GM18861 (cell line): ENCODE results near the gene SLC18B1.
"Not testable (repeated sequence)": the region's sequence is repeated elsewhere in the genome, so short reads cannot be mapped to it uniquely, and the experiment has no call there.

Experiments
- ATAC-seq: cut with Tn5 transposase; IDR thresholded peaks from one replicate; pipeline ENCODE4 v1.9.1; 2021; ENCODE audit not compliant: unreplicated experiment

Gene SLC18B1

DNA sequence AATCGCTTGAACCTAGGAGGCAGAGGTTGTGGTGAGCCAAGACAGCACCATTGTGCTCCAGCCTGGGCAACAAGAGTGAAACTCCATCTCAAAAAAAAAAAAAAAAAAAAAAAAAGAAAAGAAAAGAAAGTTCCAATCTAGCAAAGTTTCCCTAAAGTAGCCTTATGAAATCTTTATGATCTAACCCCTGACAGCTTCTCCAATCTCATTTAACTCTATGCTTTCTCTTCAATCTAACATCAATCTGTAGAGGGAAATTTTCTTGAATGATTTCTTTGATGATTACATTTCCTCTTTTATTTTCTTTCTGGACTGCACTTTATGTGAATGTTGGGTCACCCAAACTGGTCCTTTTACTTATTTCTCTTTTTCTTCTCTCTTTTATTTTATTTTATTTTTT, 2.2 kb upstream of the SLC18B1 start:
- no peak for ATAC-seq

DNA sequence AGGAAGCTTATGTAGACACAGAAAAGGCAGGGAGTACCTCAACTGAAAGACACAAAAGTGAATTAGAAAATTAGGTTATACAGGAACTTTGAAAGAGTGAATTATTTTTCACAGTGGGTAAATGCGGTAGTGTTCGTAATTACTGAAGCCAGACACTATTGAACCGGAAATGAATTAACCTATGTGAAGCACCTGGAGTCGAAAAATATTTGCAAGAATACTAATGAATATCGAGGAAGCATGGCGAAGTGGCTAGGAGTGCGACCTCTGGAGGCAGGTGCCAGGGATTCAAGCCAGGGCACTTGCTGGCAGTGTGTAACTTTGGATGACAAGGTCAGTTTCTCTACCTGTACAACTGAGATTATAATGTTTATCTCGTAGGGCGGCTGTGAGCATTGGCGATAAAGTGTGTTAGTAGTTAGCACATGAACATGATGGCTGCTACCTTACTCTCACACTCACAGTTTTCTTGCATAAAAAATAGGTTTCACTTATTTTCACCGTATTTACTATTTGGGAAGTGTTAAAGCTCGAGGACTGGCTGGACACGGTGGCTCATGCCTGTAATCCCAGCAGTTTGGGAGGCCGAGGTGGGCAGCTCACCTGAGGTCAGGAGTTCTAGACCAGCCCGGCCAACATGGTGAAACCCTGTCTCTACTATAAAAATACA, 567 bp upstream of the SLC18B1 start:
- peak; percentile 90 for ATAC-seq

DNA sequence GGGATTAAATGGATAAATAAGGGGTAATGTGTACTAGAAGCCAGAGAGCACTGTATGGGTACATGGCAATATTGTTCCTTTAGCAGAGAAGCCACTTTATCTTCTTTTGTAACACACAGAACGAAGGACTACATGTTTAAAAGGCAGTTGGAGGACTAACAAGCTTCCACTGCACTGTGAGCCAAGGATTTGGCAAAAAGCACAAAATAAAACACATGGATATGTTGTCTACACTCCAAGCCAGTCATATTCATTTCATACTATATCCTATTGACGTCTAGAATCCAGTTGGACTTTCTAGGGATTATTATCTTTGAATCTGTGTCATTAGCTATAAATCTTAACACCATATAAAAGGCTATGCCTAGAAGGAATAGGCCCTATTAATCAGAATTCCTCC, 3.0 kb downstream of the SLC18B1 start:
- ATAC-seq = no peak

DNA sequence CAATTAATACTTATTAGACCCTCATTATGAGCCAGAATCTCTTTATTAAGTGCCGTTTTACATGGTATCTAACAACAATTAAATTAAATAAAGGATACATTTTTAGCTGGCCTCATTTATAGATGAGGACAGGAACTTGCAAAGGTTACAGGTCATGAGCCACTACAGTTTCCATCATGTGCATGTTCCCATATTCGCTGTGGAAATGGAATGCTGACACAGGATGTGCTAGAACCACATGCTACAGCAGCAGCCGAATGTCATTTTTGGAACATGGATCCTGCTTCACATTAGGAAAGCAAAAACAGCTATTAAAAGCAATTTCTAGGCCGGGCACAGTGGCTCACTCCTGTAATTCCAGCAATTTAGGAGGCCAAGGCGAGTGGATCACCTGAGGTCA, 5.9 kb downstream of the SLC18B1 start:
- no peak for ATAC-seq

DNA sequence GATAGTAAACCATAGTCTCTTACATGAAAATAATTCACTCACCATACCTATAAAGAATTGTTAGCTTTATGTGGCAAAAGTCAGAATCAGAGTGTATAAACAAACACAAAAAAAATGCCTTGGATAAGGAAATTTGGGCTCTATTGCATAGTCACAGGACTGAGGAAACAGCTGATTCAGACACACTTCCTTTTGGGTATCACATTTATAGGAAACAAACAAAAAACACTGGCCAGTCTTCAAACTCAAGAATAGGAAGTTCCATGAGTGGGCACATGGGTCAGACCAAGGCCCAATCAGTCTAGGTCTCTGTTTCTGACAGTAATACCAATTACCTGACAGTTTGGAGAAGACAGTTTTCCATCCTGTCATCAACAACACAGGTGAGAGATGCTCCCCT, 8.0 kb downstream of the SLC18B1 start:
- no peak for ATAC-seq

DNA sequence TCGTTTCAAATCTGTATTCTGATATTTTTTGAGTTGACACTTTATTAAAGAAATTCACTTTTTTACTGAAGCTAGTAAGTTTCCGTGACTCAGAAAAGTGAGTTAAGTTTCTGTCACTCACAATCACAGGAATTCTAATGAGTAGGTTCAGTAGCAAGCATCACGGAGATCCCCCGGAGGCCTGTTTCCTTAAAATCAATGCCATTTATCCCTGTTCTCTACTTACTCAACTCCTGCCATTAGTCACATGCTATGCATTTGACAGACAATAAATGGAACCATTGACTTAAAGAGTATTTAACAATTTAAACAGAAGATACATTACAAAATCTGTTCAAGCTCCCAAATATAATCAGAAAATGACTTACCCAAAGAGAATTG, 9.1 kb downstream of the SLC18B1 start:
- ATAC-seq = no peak

DNA sequence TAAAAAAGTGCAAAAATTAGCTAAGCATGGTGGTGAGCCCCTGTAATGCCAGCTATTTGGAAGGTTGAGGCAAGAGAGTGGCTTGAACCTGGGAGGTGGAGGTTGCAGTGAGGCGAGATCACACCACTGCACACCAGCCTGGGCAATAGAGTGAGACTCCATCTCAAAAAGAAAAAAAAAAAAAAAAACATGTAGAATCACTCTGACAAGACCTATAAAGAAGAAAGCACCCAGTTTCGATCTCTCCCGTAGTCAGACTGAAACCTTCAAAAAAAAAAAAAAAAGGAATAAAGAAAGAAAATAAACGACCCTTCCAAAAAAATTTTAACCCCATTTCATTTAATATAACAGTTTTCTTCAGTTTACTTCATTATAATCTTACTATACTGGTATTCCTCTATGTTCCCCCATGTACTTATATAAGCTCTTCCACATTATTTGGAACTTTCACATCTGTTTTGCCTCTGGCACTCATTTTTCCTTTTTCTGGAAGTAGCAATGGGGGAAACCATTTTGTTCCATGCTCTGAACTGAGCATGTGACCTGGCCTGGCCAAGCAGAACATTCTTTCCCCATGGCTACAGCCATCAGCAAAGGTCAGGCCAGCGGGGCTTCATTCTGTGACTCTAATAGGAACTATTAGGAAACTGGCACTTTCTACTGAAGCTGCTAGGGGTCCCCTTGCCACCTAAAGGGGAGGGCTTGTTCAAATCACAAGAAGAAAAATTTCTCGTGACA, 9.6 kb downstream of the SLC18B1 start:
- no peak for ATAC-seq

DNA sequence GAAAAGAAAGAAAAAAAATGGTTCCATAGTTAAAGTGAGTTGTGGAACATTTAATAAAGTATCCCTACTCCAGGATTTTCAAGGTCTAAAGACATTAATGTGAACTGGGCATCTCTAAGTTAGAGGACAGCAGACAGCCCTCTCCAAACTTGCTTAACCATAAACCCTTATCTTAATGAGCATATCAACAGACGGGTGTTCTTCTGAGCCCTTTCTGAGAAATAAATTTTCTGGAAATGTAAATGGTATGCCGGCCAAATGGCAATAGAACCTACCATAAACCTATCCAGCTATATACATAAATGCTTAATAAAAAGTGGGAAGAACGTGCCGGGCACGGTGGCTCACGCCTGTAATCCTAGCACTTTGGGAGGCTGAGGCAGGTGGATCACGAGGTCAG, 12.5 kb downstream of the SLC18B1 start:
- ATAC-seq = no peak

DNA sequence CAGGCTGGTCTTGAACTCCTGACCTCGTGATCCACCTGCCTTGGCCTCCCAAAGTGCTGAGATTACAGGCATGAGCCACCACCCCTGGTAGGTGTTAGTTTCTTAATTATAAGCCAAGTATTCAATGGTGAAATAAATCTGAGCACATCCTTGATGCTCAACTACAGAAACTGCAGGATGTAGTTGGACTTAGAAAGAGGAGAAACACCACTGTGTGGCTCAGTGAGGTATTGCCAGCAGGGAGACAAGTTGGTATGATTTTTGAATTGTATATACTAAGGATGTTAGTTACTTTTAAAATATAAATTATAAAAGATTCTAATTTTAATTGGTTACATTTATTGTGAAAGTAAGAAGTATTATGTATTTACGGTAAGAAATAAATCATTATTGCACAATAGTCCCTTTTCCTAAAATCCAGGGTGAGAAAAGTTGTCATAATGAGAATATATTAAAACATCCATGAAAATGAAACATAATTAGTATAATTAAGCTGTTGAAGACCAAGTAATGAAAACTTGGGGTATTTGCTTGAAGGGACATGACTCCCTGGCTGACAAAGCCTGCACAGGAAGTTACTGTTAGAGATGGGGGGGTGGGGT, 17.6 kb downstream of the SLC18B1 start:
- no peak for ATAC-seq

DNA sequence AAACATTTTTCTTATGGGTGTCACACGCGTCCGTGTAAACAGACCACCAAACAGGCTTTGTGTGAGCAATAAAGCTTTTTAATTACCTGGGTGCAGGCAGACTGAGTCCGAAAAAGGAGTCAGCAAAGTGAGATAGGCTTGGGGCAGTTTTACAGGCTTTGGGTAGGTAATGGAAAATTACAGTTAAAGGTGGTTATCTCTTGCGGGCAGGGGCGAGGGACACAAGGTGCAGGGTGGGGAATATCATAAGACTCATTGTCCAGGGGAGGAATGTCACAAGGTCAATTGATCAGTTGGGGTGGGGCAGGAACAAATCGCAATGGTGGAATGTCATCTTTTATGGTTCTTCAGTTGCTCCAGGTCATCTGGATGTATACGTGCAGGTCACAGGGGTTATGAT, 20.6 kb downstream of the SLC18B1 start:
- ATAC-seq = not testable (repeated sequence)

DNA sequence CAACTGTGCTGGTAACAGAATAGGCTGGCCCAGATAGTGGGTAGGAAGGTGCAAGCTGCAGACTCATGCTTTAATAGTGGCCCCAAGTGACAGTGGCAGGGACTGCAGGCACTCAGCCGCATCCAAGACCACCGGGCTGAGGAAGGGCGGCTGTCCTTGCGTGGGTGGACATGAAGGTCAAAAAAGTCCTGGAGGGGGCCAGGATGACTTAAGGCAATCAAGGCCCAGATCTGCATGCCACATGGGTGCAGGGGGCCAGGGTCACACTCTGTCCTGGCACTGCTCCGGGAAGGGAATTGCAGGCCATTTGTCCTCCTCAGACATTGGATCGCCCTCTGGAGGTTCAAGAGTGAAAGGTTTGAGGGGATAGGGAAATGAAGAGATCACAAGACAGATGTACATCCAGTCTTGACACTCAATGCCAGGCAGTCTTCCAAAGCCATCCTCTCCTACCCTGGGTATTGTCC, 30.4 kb downstream of the SLC18B1 start:
- ATAC-seq = peak; percentile 69

DNA sequence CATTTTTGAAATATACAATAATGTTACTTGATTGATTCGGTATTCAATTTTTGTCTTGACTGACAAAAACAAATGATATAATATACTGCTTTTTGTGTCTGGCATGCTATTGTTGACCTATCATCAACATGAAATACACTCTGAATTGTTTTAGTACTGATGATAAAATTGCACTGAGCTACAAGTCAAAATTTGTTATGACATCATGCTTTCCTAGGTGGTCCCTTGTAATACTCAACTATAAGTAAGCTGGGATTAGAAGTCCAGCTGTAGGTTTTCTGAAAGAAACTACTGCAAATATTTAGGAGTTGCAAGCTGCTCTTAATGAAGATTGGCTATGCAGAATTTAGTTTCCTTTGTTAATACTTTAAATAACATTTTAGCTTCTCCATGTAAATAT, 32.9 kb downstream of the SLC18B1 start:
- no peak for ATAC-seq

DNA sequence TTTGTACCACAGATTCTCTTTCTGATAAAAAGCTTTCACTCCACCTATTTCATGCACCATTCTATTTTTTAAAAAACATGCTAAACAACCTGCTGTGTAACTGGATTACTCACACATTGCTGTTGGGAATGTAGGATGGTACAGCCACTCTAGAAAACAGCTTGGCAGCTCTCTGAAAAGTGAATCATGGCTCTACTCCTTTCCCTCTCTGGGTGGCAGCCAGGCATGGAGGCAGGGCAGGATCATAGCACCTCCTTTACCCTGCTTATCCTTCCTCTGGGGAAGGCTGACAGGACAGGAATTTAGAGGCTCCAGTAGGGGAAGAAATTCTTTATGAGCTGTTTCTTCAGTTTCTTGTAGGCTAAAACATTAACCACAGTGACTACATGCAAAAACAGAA, 34.1 kb downstream of the SLC18B1 start:
- ATAC-seq = no peak

DNA sequence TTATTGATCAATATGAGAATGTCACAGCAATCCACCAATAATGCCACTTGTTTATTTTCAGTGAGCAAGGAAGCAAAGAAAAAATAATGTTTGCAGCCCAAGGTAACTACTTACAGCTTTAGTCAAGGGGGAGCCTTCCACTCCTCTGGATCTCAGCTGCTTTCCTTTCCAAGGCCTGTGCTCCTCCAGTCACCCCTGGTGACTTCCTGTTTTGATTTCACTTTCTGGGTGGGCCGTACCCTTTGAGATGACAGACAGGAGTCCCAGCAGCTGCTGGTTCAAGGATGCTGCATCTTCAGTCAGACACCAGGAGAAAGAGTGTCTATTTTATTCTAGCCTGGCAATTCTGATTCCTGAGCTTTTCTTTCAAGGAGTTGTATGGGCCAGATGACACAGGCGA, 35.2 kb downstream of the SLC18B1 start:
- ATAC-seq = peak; percentile 86

DNA sequence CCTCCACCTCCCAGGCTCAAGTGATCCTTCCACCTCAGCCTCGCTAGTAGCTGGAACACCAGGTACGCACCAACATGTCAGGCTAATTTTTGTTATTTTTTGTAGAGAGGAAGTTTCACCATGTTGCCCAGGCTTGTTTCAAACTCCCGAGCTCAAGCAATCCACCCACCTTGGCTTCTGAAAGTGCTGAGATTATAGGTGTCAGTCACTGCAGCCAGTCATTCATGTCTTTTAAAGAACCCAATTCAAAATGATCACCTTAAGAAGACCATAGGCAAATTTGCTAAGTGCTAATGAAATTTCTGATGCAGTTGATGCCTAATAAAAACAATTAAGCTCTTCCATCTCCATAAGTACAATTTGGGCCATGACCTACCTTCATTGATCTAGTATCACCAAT, 38.2 kb downstream of the SLC18B1 start:
- peak; percentile 26 for ATAC-seq

DNA sequence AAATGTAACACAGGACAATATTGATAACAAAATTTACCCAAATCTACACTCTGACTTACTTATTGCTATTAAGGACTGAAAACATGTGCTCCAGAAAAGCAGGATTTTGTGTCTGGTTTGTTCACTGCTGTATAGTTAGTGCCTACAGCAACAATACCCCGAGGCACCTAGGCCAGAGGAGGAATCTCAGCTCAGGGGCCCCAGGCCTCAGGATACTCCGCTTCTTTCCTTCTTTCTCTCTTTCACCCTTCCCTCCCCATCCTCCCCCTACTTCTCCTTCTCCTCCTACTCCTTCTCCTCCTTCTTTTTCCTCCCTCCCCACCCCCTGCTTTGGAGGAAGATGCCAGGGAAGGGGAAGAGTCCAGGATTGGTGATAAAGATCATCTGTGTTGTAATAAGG, 39.7 kb downstream of the SLC18B1 start:
- ATAC-seq = no peak

DNA sequence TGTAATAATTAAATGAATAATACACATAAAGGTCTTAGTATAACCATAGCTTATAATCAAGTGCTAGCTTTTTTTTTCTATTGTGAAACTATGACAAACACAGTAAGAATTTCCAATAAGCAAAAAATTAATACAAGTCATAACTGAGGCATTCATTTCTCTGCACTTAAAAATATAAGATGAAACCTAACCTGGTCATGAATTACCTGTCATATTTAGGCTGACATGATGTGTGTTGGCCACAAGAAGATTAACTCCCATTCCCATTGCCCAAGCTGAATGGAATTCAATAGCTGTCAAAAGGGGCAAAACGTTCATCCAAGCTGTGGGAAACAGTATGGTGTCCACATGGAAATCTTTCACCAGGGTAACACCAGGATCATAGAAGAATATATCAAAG, 46.2 kb downstream of the SLC18B1 start:
- no peak for ATAC-seq

DNA sequence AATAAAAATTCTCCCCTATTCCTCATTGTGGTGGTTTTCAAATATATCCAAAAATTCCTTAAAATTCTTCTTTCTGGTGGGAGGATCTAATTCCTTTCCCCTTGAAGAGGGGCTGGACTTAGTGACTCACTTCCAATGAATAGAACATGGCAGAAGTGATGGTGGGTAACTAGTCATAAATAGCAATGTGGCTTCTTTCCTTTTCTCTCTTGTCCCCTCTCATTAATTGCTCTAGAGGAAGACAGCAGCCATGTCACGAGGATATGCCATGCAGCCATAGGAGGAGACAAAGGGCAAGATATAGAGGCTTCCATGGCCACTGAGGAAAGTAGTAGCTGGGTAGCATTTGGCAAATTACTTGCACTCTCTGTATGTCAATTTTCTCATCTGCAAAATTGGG, 46.6 kb downstream of the SLC18B1 start:
- no peak for ATAC-seq

DNA sequence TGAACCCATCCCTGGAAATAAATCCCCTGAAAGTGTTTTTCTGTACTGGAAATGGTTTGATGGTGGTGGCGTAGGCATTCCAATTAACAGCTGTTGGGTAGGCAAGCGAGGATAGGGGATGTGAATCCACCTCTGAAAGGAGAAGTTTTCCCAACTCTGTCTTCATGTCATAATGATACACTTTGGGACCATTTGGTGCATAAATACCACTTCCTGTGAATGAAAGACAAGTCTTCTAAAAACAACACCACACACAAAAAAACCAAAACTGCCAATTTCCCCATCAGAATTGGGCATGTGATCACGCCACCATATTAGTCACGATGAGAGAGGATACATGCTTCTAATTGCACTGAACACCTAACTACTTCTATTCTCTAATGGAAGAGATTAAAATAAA, 47.1 kb downstream of the SLC18B1 start:
- peak; percentile 52 for ATAC-seq

DNA sequence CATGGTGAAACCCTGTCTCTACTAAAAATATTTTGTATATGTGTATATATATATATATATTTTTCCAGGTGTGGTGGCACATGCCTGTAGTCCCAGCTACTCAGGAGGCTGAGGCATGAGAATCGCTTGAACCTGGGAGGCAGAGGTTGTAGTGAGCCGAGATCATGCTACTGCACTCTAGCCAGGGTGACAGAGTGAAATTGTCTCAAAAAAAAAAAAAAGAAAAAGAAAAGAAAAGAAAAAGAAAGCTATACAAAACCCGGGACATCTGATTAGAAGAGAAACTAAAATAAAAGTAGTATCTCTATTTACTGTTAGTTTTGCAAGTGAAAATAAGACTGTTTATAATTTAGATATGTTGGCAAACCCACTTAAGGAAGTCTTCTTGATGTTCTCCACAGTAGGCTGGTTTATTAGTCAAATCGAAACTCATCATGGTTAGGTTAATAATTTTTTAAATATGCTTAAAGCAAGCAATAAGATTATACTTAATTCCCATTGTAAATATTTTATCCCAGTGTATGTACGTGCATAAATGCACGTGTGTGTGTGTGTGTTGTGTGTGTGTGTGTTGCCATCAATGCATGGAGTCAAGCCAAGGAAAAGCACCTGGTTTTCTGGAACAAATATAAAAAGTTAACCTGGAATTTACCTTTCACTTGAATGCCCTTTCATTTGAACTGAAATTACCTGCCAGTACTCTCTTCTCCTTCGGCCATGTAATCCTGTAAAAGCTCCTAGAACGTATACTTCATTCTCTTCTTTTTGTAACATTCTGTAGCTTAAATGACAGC, 47.8 kb downstream of the SLC18B1 start:
- peak; percentile 72 for ATAC-seq

DNA sequence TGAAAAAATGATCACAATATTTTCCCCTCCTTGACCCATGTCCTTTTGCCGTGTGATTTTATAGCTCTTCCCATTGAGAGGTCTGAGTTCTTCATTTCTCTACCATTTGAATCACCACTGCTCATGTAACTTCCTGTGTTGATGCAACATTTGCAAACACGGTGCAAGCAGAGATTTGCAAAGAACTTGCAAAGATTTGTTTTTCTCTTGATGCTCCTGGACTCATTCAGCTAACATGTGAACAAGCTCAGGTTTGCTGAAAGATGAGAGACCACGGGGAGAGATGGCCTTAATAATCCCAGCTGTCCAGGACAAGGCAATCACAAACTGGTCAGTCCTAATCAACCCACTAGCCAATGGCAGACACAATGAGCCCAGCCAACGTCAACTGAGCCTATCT, 49.3 kb downstream of the SLC18B1 start:
- ATAC-seq = no peak

DNA sequence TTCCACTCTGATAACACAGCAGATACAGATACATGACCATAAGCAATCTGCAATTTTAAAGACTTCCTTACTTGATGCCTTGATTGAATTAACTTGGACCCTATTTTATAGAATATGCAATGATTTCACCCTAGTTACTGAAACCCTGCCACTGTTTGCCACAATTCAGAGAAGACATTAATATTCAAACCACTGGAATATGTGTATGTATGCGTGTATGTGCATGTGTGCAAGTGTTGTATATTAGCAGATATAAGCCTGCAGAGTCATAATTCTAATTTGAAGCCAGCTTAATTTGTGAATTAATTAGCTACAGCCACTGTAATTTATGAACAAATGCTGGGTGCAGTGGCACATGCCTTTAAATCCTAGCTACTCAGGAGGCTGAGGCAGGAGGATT, 50.0 kb downstream of the SLC18B1 start:
- ATAC-seq = no peak
